NCI-H345 treated with DMSO at 0.1 percent for 48 hours (cell line): ENCODE results near the gene INTS3.

Experiments
- DNase-seq: peaks from one replicate; lab custom pipeline; 2025; ENCODE audit not compliant: unreplicated experiment; lab: John Stamatoyannopoulos, UW

INTS3 gene

DNA sequence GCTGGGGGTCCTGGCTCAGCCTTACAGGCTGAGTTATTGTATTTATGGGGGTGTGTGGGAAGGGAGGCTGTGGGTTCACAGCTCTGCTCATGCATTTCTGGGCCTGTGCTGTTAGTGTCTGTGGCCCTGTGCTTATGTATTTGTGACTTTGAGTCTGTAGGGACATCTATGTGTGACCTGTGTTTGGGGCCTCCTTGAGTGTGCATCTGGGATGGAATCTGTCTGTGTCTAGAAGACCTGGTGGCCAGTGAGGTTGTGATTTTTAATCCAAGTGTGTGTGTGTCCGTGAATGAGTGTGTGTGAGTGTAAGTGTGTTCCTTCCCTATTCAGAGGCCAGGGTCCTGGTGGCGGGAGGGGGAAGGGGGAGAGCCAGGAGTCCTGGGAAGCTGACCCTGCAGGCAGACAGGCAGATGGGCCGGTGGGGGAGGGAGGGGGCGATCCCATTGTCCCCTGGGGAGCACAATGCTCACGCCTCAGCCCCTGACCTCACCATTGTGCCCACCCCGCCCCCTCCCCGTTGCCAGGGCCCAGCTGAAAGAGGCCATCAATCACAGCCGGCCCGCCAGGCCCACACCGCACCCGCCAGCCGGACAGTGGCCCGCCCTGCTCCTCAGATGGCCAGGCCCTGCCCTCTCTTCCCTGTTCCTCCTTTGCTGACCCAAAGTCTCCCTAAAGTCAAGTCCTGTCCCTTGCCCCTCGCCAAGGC is 66.9 kb downstream of the INTS3 start:
- no peak for DNase-seq

GRCh38 chr1:153795330-153795837 is 67.5 kb downstream of the INTS3 start:
- no peak for DNase-seq

DNA sequence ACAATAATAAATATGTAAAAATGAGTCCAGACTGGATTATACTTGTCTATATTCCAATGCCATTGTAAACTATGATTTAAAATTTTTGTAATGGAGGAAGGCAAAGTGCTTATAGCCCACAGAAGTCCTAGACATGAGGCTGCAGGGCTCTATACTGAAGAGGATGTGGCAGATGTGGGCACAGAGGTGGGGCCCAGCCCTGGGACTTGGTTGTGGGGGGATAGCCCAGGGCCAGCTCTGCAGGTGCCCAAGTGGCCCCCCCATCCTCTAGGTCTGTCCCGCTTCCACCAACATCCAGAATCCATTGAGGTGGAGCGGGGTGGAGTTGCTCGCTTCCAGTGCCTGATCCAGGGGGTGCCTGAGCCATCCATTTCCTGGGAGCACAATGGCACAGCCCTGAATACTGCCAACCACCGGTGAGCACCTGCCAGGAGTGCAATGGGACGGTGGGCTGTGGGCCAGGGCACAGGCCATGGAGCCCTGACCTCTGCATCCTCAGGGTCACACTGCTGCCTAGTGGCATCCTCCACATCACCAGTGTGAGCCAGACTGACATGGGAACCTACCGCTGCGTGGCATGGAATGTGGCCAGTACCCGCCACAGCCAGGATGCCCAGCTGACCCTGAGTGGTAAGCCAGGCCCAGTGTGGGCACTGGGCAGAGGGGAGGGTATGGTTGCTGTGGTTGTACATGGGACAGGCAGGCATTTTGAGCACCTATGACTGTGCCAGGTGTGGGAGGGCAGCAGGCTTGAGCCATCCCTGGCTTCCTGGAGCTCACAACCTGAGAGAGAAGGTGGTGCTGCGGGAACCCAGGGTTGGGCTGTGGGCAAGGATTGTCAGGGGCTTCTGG is 68.3 kb downstream of the INTS3 start:
- DNase-seq: no peak

GRCh38 chr1:153796786-153797659 is 69.2 kb downstream of the INTS3 start:
- DNase-seq: peak; percentile 87

DNA sequence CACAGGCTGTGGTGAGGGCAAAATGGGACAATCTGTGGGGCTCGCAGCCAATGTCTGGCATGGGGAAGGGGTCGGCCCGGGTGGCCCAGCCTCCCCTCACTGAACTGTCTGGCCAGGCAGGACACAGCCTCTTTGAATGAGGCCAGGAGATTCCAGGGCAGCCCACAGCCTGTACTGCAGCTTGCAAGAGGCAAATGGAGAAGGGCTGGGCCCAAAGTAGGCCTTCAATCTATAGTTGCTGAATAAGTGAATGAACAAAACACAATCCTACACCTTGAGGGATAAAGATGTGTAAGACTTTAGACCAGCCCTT is 70.6 kb downstream of the INTS3 start:
- DNase-seq: no peak

GRCh38 chr1:153799016-153799415 is 71.2 kb downstream of the INTS3 start:
- no peak for DNase-seq

GRCh38 chr1:153799566-153800465 is 72.0 kb downstream of the INTS3 start:
- DNase-seq: no peak

DNA sequence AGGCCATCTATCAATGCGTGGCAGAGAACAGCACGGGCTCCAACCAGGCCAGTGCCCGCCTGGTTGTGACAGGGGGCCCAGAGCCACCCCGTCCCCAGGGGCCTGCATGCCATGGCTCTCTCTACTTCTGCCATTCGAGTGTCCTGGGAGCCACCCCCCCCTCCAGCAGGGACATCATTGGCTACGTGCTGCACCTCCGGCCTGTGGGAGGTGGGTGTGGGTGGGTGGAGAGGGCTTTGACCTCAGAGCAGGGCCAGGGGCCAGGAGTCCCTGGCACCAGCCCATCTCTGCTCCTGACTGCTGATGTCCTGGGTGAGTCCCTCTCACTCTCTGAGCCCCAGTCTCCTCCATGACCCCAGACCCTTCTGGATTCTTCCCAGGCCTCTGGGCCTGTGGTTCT is 72.7 kb downstream of the INTS3 start:
- DNase-seq: no peak

- DNase-seq: no peak
Observed at GRCh38 chr1:153801028-153801625, 73.3 kb downstream of the INTS3 start.

- no peak for DNase-seq
Observed at GRCh38 chr1:153801786-153802697, 74.2 kb downstream of the INTS3 start.

GRCh38 chr1:153803470-153804056 is 75.7 kb downstream of the INTS3 start:
- DNase-seq: no peak

DNA sequence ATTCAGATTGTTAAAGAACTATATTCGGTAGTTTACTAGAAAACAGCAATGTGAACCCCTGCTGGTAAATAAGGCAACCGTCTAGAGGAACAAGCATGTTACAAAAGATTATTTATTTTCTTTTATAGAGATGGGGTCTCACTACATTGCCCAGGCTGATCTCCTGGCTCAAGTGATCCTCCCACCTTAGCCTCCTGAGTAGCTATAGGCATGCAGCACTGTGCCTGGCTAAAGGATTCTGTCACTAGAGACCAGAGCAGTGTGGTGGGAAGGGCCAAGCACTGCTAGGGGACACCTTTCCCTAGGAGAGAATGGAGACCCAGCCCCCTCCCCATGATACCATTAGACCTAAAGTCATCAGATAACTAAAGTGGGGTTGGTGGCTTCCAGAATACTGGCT is 76.3 kb downstream of the INTS3 start:
- no peak for DNase-seq

DNA sequence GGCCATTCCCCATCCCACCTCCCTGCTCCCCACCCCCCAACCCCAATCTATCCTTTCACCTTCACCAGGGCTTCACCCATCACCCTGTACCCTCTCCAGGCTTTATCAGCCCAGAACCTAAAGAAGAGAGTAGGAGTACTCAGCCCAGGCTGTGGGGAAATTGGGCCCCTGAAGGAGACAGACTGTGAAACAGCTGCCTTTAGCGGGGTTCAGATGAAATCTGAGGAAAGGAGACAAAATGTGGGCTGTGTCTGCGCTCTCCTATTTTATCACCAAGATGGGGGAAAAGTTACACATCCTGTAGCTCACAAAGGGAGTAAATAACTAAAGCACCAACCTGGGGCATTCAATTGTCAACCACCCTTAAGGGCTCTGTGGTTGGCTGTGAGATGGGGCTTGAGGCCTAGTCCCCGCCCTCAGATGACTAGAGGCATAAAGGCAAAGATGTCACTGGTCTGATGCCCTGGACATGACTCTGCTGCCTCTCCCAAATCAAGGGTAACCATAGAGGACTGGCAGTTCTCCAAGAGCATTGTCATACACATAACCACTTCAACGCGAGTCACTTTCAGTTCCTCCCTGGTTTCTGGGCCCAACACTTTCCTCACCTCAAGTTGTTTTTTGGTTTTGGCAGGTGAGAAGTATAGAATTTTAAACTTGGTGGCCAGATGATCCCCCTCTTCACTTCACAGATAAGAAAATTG is 77.3 kb downstream of the INTS3 start:
- DNase-seq: no peak

GRCh38 chr1:153805886-153806719 is 78.3 kb downstream of the INTS3 start:
- DNase-seq: no peak

DNA sequence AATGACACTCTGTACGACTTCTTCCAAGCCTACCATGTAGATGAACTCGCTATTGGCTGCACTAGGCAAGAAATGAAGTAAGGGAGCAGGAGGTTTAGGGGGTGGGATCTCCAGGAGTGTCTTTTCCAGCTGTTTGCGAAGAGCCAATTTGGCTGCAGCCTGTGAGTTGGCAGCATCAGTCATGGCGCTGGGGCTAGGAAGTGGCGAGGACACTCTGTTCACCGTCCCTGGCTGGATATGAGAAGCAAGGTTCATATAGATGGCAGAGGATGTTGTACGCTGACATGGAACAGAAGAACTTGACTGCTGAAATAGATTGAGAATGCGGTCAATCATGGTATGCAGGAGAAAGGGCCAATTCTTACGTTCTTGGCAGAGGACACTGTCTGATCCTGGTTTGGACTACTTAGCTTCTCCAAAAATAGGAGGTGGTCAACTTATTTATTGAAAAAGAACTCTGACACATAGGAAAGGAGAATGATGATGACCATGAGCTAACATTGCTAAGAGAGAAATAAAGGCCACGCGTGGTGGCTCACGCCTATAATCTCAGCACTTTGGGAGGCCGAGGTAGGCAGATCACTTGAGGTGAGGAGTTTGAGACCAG is 88.5 kb downstream of the INTS3 start:
- no peak for DNase-seq

- DNase-seq: no peak
Observed at GRCh38 chr1:153818876-153819275, 91.0 kb downstream of the INTS3 start.
